GM18517 (cell line): ENCODE results near the gene ACTL7A.
"Not testable (repeated sequence)": the region's sequence is repeated elsewhere in the genome, so short reads cannot be mapped to it uniquely, and the experiment has no call there.

Experiments
- ATAC-seq: cut with Tn5 transposase; IDR thresholded peaks from one replicate; pipeline ENCODE4 v1.9.1; 2021; ENCODE audit warnings: mild to moderate bottlenecking, moderate library complexity; ENCODE audit not compliant: unreplicated experiment

ACTL7A gene

DNA sequence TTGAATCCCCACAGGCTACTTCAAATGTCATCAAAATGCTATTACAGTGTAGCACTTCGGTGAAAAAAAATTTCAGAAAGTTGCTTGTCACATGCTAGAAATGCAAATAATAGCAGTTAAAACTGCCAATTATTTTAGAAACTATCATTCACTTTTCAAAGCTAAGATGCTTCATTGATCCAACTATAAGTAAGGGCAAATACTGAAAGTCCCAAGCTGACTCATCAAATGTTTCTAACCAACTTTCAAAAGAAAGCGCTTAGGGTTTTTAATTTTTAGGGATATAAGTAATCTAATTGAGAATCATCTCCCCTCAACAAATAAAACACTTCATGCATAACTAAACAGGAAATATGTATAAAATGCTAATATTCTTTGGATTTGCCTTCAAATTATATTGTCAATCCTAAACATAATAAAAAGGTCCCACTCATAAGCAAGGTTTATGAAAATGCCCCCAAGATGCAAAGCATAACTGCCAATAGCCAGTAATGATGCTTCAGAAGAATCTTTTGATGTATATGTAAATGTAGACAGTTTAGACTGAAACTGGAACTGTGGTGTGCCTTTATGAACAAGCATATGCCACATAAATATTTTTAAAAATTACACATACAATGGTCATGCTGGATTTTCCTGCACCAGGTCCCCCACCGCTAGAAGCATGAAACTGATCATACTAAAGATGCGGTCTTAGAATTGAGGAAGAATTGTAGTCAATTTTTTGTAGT is 12.2 kb downstream of the ACTL7A start:
- no peak for ATAC-seq

DNA sequence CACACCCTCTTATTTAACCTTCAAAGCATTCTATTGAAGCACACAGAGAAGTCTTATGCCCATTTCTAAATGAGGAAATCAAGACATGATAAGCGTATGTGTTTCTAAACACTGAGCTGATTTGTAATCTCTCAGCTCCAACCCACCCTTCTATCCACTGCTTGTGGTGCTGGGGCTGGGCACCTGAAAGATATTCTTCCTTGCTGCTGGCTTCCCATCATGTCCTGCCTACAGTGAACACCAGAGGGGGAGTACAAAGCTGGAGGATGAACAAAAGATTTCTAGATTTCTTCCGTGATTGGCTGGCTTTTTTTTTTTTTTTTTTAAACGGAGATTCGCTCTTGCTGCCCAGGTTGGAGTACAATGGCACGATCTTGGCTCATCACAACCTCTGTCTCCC is 14.4 kb downstream of the ACTL7A start:
- no peak for ATAC-seq

GRCh38 chr9:108877524-108877923 is 15.5 kb downstream of the ACTL7A start:
- ATAC-seq: no peak

DNA sequence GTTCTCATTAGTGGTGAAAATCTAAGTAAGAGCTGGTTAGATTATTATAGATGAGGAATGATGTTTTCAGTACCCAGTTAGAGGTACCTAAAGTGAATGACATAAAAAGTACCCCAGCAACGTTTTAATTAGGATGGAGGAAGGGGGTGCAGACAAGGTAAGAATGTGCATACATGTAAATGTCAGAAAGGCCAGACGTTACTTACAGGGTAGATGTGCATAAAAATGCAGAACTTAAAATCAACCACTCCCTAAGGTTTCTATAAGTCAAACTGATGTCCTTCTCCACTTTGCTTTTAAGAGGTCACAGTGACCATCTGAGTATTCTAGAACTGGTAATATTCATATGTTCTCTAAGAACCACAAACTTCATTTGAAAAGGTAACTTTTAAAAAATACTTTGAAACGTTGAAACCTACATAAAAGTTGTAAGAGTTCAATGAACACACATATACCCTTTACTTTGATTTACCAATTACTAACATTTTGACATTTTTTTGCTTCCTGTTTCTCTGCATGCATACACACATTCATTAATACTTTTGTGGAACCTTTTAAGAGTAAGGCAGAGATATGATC is 18.8 kb downstream of the ACTL7A start:
- ATAC-seq: no peak

DNA sequence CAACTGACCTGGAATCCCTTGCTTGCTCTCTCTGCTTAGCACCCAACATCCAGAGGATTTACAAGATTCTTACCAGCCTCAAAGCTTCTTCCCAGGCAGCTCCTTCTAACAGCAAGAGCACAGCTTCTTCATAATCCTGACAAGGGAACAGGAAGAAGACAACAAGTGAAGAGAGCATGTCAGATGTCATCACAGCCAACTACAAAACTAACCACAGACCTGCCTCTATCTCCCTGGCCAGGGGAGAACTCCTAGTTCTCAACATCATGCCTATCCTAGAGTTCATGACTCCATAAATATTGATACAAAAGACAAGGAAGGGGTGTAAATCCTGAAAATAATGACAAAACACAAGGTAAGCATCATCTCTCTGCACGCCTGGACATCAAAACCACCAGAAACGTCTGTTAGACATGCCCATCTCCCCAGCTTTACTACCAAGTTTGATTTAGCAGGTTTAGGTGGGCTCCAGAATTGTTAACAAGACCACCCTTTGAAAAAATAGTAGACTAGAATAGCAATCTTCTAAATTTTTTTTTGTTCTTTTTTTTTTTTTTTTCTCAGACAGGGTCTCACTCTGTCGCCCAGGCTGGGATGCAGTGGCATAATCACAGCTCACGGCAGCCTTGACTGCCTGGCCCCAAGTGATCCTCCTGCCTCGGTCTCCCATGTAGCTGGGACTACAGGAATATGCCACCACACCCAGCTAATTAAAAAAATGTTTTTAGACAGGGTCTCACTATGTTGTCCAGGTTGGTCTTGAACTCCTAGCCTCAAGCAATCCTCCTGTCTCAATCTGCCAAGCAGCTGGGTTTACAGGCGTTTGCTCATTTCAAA is 20.2 kb downstream of the ACTL7A start:
- no peak for ATAC-seq

- ATAC-seq: no peak
Measured at GRCh38 chr9:108883085-108883484, 21.0 kb downstream of the ACTL7A start.

DNA sequence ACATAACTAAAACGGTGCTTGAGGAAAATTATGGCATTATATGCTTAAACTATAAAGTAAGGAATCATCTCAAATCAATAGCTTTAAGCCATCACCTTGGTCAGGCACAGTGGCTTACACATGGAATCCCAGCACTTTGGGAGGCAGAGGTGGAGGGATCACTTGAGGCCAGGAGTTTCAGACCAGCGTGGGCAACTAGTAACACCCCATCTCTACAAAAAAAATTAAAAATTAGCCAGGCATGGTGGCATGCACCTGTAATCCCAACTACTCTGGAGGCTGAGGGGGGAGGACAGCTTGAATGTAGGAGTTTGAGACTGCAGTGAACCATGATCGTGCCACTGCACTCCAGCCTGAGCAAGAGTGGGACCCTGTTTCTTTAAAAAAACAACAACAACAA is 22.6 kb downstream of the ACTL7A start:
- no peak for ATAC-seq

DNA sequence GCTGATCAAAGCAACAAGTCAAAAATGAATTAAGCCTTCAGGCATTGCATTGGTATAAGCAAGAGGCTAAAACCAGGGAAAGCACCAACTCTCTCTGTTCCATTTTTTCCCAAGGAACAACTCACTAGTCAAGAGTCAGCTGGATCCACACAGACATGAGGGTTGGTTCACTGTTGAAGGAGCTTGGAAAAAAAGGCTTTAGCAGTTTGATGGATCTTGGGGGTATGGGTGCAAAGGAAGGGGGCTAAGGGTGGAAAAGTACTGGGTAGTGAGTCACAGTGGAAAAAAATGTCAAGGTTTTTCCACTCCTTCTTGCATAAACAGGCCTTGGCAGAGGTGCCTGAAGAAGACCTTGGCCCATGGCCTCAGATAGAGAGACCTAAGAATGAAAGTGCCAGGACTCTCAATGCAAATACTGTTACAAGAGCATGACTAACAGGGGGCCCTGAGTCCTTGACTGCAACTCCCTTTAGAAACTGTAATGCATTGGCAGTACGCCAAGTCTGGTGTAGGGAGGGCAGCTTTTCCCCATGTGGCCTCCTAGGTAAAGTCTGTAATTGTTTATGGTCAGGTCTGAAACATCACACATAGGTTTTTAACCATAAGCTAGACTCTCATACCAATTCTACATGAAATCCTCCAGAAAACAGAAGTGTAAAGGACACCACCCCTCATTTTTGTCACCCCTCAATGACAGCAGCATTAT is 23.7 kb downstream of the ACTL7A start:
- peak; percentile 98 for ATAC-seq

GRCh38 chr9:108886594-108887271 is 24.7 kb downstream of the ACTL7A start:
- not testable (repeated sequence) for ATAC-seq

- ATAC-seq: no peak
Measured at GRCh38 chr9:108889649-108890067, 27.6 kb downstream of the ACTL7A start.

DNA sequence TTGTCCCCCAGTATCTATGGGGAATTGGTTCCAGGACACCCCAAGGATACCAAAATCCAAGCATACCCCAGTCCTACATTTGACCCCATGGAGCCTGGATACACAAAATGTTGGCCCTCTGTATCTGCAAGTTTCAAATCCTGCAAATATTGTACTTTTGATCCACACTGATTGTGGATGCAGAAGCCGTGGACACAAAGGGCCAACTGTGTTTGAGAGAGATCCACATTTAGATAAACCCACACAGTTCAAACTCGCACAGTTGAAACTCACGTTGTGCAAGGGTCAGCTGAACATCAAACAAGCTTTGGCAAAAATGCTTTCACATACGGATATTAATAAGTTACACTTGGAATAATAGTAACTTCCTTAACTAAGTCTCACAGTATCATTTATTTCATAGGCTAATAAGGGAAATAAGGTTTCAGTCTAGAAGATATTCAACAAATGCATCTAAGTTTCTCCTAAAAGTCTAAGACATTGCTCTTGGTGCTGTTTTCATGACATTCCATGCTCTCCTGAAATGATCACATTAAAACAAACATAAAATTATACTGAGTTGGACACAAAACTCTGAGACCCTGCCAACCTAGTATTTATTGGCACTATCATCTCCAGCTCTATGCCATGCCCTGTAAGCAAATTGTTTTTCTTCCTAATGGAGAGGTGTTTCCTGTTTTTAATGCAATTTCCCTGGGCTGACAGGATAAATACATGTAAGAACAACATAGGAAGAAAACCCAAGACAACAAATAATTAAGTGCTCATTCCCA is 32.3 kb downstream of the ACTL7A start:
- no peak for ATAC-seq

DNA sequence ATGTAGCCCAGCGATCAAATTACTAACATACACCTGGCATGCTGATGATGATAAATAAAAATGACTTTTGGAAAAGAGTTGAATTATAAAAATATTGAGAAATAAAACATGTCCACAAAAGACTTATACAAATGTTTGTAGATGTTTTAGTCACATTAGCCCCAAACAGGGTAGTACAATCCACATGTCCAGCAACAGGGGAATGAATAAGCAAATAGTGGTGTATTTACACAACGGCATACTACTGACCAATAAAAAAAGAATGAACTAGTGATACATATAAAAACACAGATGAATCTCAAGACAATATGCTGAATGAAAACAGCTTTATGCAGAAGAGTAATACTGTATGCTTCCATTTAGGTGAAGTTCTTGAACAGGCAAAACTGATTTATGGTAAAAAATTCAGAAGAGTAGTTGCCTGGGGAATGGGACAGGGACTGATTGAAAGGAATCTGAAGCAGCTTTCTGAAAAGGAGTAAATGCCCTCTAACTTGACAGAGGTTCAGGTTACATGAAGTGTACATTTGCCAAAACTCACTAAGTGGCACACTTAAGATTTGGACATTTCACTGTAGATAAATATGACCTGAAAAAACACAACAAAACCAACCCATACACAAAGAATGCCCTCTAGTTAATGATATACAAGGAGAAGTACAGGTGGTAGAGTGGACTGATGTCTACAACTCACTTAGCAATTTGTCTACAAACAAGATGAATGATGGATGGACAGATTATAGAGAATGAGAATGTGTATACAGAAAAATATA is 35.4 kb downstream of the ACTL7A start:
- no peak for ATAC-seq

DNA sequence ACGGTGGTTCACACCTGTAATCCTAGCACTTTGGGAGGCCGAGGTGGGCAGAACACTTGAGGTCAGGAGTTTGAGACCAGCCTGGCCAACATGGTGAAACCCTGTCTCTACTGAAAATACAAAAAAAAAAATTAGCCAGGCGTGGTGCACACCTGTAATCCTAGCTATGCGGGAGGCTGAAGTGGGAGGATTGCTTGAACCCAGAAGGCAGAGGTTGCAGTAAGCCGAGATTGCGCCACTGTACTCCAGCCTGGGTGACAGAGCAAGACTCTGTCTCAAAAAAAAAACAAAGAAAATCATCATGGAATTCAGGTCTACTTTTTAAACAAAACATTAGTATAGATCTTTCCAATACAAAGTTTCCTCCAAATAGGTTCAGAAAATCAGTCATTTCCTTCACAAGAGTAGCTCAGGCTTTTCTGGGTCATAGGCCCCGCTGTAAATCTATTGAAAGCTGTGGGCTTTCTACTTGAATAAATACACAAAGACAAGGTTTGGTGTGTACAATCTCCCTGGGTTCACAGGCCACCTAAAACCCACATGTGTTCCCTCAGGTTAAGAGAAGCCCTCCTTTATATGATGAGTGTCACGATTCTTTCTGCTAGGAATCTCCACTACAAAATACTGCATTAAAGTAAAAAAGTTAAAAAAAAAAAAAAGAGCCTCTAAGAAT is 37.1 kb downstream of the ACTL7A start:
- ATAC-seq: not testable (repeated sequence)

GRCh38 chr9:108900176-108900575 is 38.1 kb downstream of the ACTL7A start:
- no peak for ATAC-seq

DNA sequence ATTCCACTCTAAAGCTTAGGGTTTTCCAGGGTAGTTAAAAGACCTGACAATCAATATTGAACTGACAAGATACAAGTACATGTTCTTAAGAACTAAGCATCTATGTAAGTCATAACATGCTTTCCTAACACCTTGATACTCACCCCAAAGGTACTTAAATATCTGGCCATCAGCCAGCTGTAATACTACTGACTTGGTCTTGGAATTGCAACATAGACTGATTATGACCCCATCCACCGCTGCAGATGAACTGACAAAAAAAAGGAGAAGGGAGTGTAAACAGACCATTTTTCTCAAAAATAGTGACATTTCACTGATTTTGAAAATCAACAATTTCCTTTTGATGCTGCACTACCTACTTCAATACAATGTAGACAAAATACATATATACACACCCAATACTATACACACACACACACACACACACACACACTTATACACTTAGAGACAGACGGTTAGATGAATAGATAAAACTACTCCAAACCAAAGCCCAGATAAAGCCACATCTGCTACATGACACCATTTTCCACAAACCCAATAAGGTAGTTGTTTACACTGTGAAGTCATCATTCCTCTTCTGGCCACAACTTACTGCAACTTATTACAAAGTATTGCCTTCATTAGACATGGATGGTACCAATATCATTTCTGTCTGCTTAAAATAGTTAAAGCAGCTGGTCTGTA is 41.5 kb downstream of the ACTL7A start:
- ATAC-seq: no peak

DNA sequence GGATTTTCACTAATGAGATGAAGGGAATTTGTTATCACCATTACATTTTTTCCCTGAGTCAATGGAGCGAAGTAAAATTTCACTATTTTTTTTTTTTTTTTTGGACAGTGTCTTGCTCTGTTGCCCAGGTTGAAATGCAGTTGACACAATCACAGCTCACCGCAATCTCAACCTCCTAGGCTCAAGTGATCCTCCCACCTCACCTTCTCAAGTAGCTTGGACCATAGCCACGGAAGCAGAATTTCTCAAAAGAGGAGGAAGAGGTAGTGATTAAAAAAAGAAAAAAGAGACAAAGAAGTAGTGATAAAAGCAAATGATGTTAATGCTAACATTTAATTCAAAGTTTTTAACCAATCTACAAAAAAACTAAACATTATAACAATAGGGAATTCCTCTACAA is 42.1 kb downstream of the ACTL7A start:
- no peak for ATAC-seq

DNA sequence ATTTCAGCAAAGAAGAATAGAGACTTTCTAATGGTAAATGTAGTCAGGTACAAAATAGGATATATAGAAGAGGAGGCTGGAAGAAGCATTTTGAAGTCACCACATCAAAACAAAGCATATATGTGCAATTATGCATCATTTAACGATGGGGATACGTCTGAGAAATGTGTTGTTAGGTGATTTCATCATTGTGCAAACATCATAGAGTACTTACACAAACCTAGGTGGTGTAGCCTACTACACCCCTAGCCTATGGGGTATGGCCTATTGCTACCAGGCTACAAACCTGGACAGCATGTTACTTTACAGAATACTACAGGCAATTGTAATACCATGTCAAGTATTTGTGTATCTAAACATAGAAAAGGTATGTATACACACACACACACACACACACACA is 43.4 kb downstream of the ACTL7A start:
- ATAC-seq: no peak

- no peak for ATAC-seq
Measured at GRCh38 chr9:108910402-108910801, 48.3 kb downstream of the ACTL7A start.
